ENCODE results near the gene PTPRS. TPM values are rescaled to one million over a fixed set of nuclear protein-coding genes. Genes with fewer than 3 reads are reported as not detected.
A peak's percentile ranks its signal among the peaks of the same experiment; 100 is the strongest.

PTPRS gene
- total RNA-seq, 4 donors from 2014 or later = 446 to 795 (median 529) TPM

GRCh38 chr19:5294403-5295160 is 46.0 kb downstream of the PTPRS start:
- H3K27me3 ChIP-seq = no peaks in the 10 kb centered on the region
- no peaks in the 10 kb centered on the region for H3K9me3 ChIP-seq
- no peaks in the 10 kb centered on the region for H3K36me3 ChIP-seq
- peak overlapping the region in 2 of 4 donors; percentile 95 to 96 for H3K27ac ChIP-seq
- DNase-seq (ENCODE audit: low spot score in 2 of 2) = no peak
- WGBS, 2 donors = 79 to 80% methylated on average over 19 to 21 of the region's 22 CpGs
- H3K4me3 ChIP-seq = peak overlapping the region in 1 of 4 donors; percentile 88
- peaks cover 0 to 44% (median 18%) of the 10 kb centered on the region in 4 donors for H3K4me1 ChIP-seq
- no peak for TF ChIP-seq CTCF (IDR thresholded peaks at IDR 0.05)
- TF ChIP-seq EP300 (IDR thresholded peaks at IDR 0.05) = no peak
- no peak for TF ChIP-seq POLR2A (IDR thresholded peaks at IDR 0.05)

- TF ChIP-seq EP300 (IDR thresholded peaks at IDR 0.05) = no peak
- no peak for TF ChIP-seq CTCF (IDR thresholded peaks at IDR 0.05)
- TF ChIP-seq POLR2A (IDR thresholded peaks at IDR 0.05) = no peak
- peaks cover 0 to 52% (median 24%) of the 10 kb centered on the region in 4 donors for H3K4me1 ChIP-seq
- WGBS, 2 donors = 1% methylated on average over 32 to 40 of the region's 47 CpGs
- H3K27me3 ChIP-seq = no peaks in the 10 kb centered on the region
- H3K4me3 ChIP-seq = peak overlapping the region; percentile 68 to 88 (median 78)
- peak overlapping the region; percentile 88 to 96 (median 92) for H3K27ac ChIP-seq
- H3K9me3 ChIP-seq = no peaks in the 10 kb centered on the region
- peak in 1 of 2 donors; percentile 26 for DNase-seq (ENCODE audit: low spot score in 2 of 2)
- H3K36me3 ChIP-seq = no peaks in the 10 kb centered on the region
Observed at GRCh38 chr19:5293612-5294378, 46.8 kb downstream of the PTPRS start.

GRCh38 chr19:5292822-5293611 is 47.6 kb downstream of the PTPRS start:
- no peaks in the 10 kb centered on the region for H3K9me3 ChIP-seq
- peak; percentile 49 to 55 for DNase-seq (ENCODE audit: low spot score in 2 of 2)
- no peaks in the 10 kb centered on the region for H3K27me3 ChIP-seq
- H3K4me3 ChIP-seq = peak overlapping the region; percentile 68 to 88 (median 78)
- TF ChIP-seq EP300 (IDR thresholded peaks at IDR 0.05) = peak in 1 of 2 donors; percentile 67
- no peak for TF ChIP-seq CTCF (IDR thresholded peaks at IDR 0.05)
- TF ChIP-seq POLR2A (IDR thresholded peaks at IDR 0.05) = peak; percentile 55 to 80
- H3K27ac ChIP-seq = peak overlapping the region; percentile 88 to 96 (median 92)
- no peaks in the 10 kb centered on the region for H3K36me3 ChIP-seq
- 0% methylated on average over 14 to 23 of the region's 70 CpGs for WGBS, 2 donors
- peaks cover 0 to 60% (median 30%) of the 10 kb centered on the region in 4 donors for H3K4me1 ChIP-seq

- Histone ChIP-seq H3K9me3 (no peaks in the 10 kb centered on the region), H3K36me3 (no peaks in the 10 kb centered on the region), H3K4me1 (peaks cover 0 to 65% (median 31%) of the 10 kb centered on the region in 4 donors), H3K27ac (peak overlapping the region; percentile 88 to 96 (median 92)), H3K27me3 (no peaks in the 10 kb centered on the region), H3K4me3 (peak overlapping the region; percentile 68 to 88 (median 78))
- 1 to 7% methylated on average over 16 of the region's 17 CpGs for WGBS, 2 donors
- TF ChIP-seq POLR2A (IDR thresholded peaks at IDR 0.05) (no peak), CTCF (IDR thresholded peaks at IDR 0.05) (no peak), EP300 (IDR thresholded peaks at IDR 0.05) (no peak)
- no peak for DNase-seq (ENCODE audit: low spot score in 2 of 2)
Observed at GRCh38 chr19:5292453-5292821, 48.2 kb downstream of the PTPRS start.

Measured in tibial nerve (tissue), 4 donors.